IMR-90 (cell line): ENCODE results near the gene OSCAR. TPM values are rescaled to one million over a fixed set of nuclear protein-coding genes. Genes with fewer than 3 reads are reported as not detected.

ENCODE experiments used
- ATAC-seq: fragments of 200-7000 bp; cut with Tn5 transposase; 2 replicates; pipeline ENCODE4 v1.9.1; 2020; ENCODE audit warnings: low read depth, mild to moderate bottlenecking, moderate library complexity
- BruUV-seq: library from RNA; stranded (reverse); fragments of 400-500 nt; replicated peaks from 2 replicates; lab custom pipeline; 2021; lab: Mats Ljungman, UMichigan
- CTCF ChIA-PET: fragments of 300-600 bp; formaldehyde crosslinking; extraction: SDS; loops from one replicate; lab custom pipeline; 2021; ENCODE audit warnings: antibody characterized with exemption; lab: Yijun Ruan, JAX
- POLR2A ChIA-PET: fragments of 300-600 bp; sonication (Branson Sonifier 250); formaldehyde crosslinking; loops from one replicate; lab custom pipeline; 2022; ENCODE audit warnings: antibody characterized with exemption; ENCODE audit not compliant: unreplicated experiment; lab: Charles Lee
- DNase-seq: peaks from one replicate; pipeline ENCODE4 v3.0.0; 2013
- H2AFZ ChIP-seq: replicated peaks from 2 replicates; pipeline ENCODE3; 2013; ENCODE audit warnings: low read length, mild to moderate bottlenecking; ENCODE audit not compliant: poor library complexity
- H2AK5ac ChIP-seq: 2 replicates; pipeline ENCODE4 v1.6.1; 2013; ENCODE audit warnings: low read depth, low read length, inconsistent platforms
- H2AK9ac ChIP-seq: replicated peaks from 2 replicates; pipeline ENCODE3; 2013; ENCODE audit warnings: mild to moderate bottlenecking, low read depth, low read length, moderate library complexity; ENCODE audit not compliant: poor library complexity
- H2BK120ac ChIP-seq: 2 replicates; pipeline ENCODE4 v1.6.1; 2013; ENCODE audit warnings: low read depth, low read length, inconsistent platforms
- H2BK15ac ChIP-seq: 3 replicates; pipeline ENCODE4 v1.6.1; 2013; ENCODE audit warnings: low read depth, low read length, inconsistent platforms
- H2BK20ac ChIP-seq: 2 replicates; pipeline ENCODE4 v1.6.1; 2013; ENCODE audit warnings: low read depth, mild to moderate bottlenecking, inconsistent platforms, low read length, moderate library complexity
- H2BK5ac ChIP-seq: 2 replicates; pipeline ENCODE4 v1.6.1; 2013; ENCODE audit warnings: mild to moderate bottlenecking, low read depth, low read length, inconsistent platforms; ENCODE audit not compliant: poor library complexity, severe bottlenecking
- H3K14ac ChIP-seq: replicated peaks from 2 replicates; pipeline ENCODE4 v1.6.1; 2013; ENCODE audit warnings: low read depth, low read length, inconsistent platforms
- H3K18ac ChIP-seq: 2 replicates; pipeline ENCODE4 v1.6.1; 2013; ENCODE audit warnings: low read depth, low read length, control low read depth
- H3K23ac ChIP-seq: 2 replicates; pipeline ENCODE4 v1.6.1; 2013; ENCODE audit warnings: low read depth, low read length, inconsistent platforms
- H3K27ac ChIP-seq: 2 replicates; pipeline ENCODE4 v1.5.1; 2013; ENCODE audit warnings: mild to moderate bottlenecking, control low read depth, low read length; ENCODE audit not compliant: insufficient read depth
- H3K27me3 ChIP-seq: 2 replicates; pipeline ENCODE4 v1.6.1; 2013; ENCODE audit warnings: low read length; ENCODE audit not compliant: control insufficient read depth, insufficient read depth
- H3K36me3 ChIP-seq: 2 replicates; pipeline ENCODE4 v1.6.1; 2013; ENCODE audit warnings: low read length, mixed read lengths; ENCODE audit not compliant: control insufficient read depth, insufficient read depth
- H3K4ac ChIP-seq: 2 replicates; pipeline ENCODE4 v1.6.1; 2013; ENCODE audit warnings: low read depth, low read length, inconsistent platforms
- H3K4me1 ChIP-seq: 2 replicates; pipeline ENCODE4 v1.6.1; 2013; ENCODE audit warnings: low read length, mixed read lengths; ENCODE audit not compliant: control insufficient read depth, insufficient read depth
- H3K4me2 ChIP-seq: 2 replicates; pipeline ENCODE4 v1.6.1; 2013; ENCODE audit warnings: low read depth, mild to moderate bottlenecking, control low read depth, low read length, moderate library complexity
- H3K4me3 ChIP-seq: 2 replicates; pipeline ENCODE4 v1.5.1; 2013; ENCODE audit warnings: low read depth, mild to moderate bottlenecking, control low read depth, low read length, moderate library complexity; ENCODE audit not compliant: insufficient read depth
- H3K56ac ChIP-seq: 2 replicates; pipeline ENCODE4 v1.6.1; 2013; ENCODE audit warnings: low read length, inconsistent platforms; ENCODE audit not compliant: insufficient read depth; ENCODE audit errors: extremely low read depth
- H3K79me1 ChIP-seq, 2 experiments: 2 replicates each; pipeline ENCODE4 v1.6.1; 2013; ENCODE audit warnings: low read length in 2 of 2, inconsistent platforms in 1 of 2, low read depth in 1 of 2
- H3K9ac ChIP-seq: 2 replicates; pipeline ENCODE4 v1.6.1; 2013; ENCODE audit warnings: low read depth, low read length, control low read depth
- H3K9me1 ChIP-seq: 2 replicates; pipeline ENCODE4 v1.6.1; 2013; ENCODE audit warnings: low read length, inconsistent platforms; ENCODE audit not compliant: insufficient read depth
- H3K9me3 ChIP-seq: 2 replicates; pipeline ENCODE4 v1.6.1; 2013; ENCODE audit warnings: low read length; ENCODE audit not compliant: control insufficient read depth, insufficient read depth
- H4K20me1 ChIP-seq: 2 replicates; pipeline ENCODE4 v1.6.1; 2013; ENCODE audit warnings: low read length, inconsistent platforms; ENCODE audit not compliant: insufficient read depth
- H4K5ac ChIP-seq: 2 replicates; pipeline ENCODE4 v1.6.1; 2013; ENCODE audit warnings: mild to moderate bottlenecking, low read depth, low read length, control low read depth
- H4K8ac ChIP-seq, 2 experiments: 2 replicates each; pipeline ENCODE4 v1.6.1; 2013; ENCODE audit warnings: low read depth in 2 of 2, low read length in 2 of 2, control low read depth in 1 of 2, inconsistent platforms in 1 of 2
- H4K91ac ChIP-seq: 2 replicates; pipeline ENCODE4 v1.6.1; 2013; ENCODE audit warnings: low read depth, low read length, inconsistent platforms; ENCODE audit not compliant: insufficient read depth
- FOS ChIP-seq: fragments of 150-350 bp; IDR thresholded peaks from 2 replicates; pipeline ENCODE4 v1.6.1; 2016; ENCODE audit warnings: low read depth, low read length
- WGBS, 2 experiments: methylation state at CpG; one replicate each; pipeline versions ENCODE4 v1.1.5 to v1.1.7; 2013; ENCODE audit warnings: missing lambda C conversion rate in 2 of 2; ENCODE audit not compliant: insufficient read length in 1 of 2; ENCODE audit errors: extremely low coverage in 2 of 2; 5-methylcytosine and 5-hydroxymethylcytosine counted together
- dilution Hi-C: fragments of 300-500 bp; cut with HindIII; formaldehyde crosslinking; loops from one replicate; pipeline ENCODE4 v1.14.3; 2018; ENCODE audit warnings: low sequenced_read_pairs; ENCODE audit not compliant: unreplicated experiment
- in situ Hi-C: fragments of 300-500 bp; cut with MboI; formaldehyde crosslinking; loops from 3 replicates; pipeline ENCODE4 v1.14.3; 2019; ENCODE audit warnings: low sequenced_read_pairs, inconsistent platforms, mixed read lengths
- intact Hi-C: fragments of 100-400 bp; cut with micrococcal nuclease; formaldehyde crosslinking; loops from 2 replicates; pipeline ENCODE4 v1.10.0; 2022
- polyA plus RNA-seq, 3 experiments: library from polyadenylated mRNA; depleted of rRNA; stranded (reverse); fragments of >200 nt; gene quantifications; 2 replicates each; pipeline ENCODE4 v1.2.3, GENCODE V29; 2012; ENCODE audit warnings: low replicate concordance in 1 of 3
- total RNA-seq: library from RNA; depleted of rRNA; stranded (reverse); fragments of >200 nt; gene quantifications from 2 replicates; pipeline ENCODE4 v1.2.3, GENCODE V29; 2012
- TF ChIP-seq, protein P1 (sequence below): fragments of 150-350 bp; IDR thresholded peaks from 2 replicates; pipeline ENCODE4 v1.6.1; 2017; ENCODE audit warnings: mild to moderate bottlenecking, antibody characterized with exemption, low read length, low read depth

Gene OSCAR
- total and polyA plus RNA-seq, 2 of the 4 experiments (the other 2 are of a cell fraction): 0.15 TPM; not detected in 1

DNA sequence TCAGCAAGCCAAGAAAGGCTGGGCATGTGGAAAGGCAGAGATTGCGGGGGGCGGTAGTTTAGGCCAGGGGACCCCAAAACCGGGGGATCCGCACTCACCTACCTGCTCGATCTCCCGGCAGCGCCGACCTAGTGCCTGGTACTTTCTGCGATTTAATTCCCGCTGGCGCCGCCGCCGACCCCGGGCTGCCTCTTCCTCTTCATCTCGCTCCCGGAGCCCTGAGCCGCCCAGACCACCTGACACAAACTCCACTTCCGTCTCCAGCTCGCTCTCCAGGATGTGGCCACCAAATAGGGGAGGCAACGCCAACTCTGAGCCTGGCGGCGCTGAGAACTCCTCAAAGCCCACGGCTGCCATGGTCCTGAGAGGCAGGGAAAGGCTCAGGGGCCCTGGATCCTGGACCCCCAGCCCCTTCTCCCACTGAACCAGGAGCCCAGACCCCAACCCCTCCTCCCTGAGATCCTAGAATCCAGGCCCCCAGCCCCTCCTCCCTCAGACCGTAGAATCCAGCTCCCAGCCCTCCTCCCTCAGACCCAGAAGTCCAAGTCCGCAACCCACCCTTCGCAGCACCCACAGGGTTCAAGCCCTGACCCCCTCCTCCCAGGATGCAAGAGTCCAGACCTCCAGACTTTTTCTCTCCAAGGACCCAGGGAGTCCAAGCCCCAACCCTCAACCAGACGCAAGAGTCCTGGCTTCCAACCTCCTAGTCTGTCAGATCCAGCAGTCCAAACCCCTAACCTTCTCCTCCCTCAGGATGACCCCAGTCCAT lies 13.9 kb upstream of the OSCAR start:
- WGBS, 2 experiments: 9% methylated on average over 4 of the region's 28 CpGs; no CpG with 5 or more reads in 1 of the 2 experiments
- H3K36me3 ChIP-seq: peaks cover 24% of the 10 kb centered on the region
- intact Hi-C loops (loop anchor here (1.0 to 2.0 kb wide), 2 partner anchors 22 to 117 kb away; partner anchors contain the start of gene CNOT3), in situ Hi-C loops (loop anchor here (25.0 kb wide), 1 partner anchor 348 kb away; the partner anchor contains the start of genes CDC42EP5 and LENG9), dilution Hi-C loops (no loop called here)
- peak overlapping the region; percentile 69 for H3K4ac ChIP-seq
- H2BK120ac ChIP-seq: no peak overlapping the region
- H3K23ac ChIP-seq: peak overlapping the region; percentile 59
- H3K4me2 ChIP-seq: peak overlapping the region; percentile 98
- no peak overlapping the region for H2BK20ac ChIP-seq
- peak overlapping the region; percentile 95 for H2AK5ac ChIP-seq
- H3K18ac ChIP-seq: no peak overlapping the region
- H4K20me1 ChIP-seq: peaks cover under 1% of the 10 kb centered on the region; the same call in 1 of the 2 replicates
- peaks cover 28 to 52% of the 10 kb centered on the region in 2 experiments for H3K79me1 ChIP-seq
- peak overlapping the region; percentile 97 for H2AK9ac ChIP-seq
- H3K9me3 ChIP-seq: no peaks in the 10 kb centered on the region
- peaks cover 6% of the 10 kb centered on the region for H3K4me1 ChIP-seq
- H3K27ac ChIP-seq: peak overlapping the region; percentile 68
- H4K8ac ChIP-seq: peak overlapping the region; percentile 69 to 96
- H3K4me3 ChIP-seq: peak overlapping the region; percentile 61
- no peaks in the 10 kb centered on the region for H3K9me1 ChIP-seq
- H2BK15ac ChIP-seq: no peak overlapping the region; the same call in 2 of the 3 replicates
- peak overlapping the region; percentile 76 for H4K5ac ChIP-seq
- BruUV-seq: no TSS peak
- H2AFZ ChIP-seq: peak overlapping the region; percentile 99
- DNase-seq: peak; percentile 18
- H3K27me3 ChIP-seq: no peaks in the 10 kb centered on the region
- no peak for TF ChIP-seq FOS
- TF ChIP-seq, protein P1, sequence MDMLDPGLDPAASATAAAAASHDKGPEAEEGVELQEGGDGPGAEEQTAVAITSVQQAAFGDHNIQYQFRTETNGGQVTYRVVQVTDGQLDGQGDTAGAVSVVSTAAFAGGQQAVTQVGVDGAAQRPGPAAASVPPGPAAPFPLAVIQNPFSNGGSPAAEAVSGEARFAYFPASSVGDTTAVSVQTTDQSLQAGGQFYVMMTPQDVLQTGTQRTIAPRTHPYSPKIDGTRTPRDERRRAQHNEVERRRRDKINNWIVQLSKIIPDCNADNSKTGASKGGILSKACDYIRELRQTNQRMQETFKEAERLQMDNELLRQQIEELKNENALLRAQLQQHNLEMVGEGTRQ: 0 out of 2 replicates have a peak, but pooled peaks have one; percentile 15
- peak overlapping the region; percentile 77 for H3K9ac ChIP-seq
- peak overlapping the region; percentile 33; the same call in 1 of the 2 replicates for H3K56ac ChIP-seq
- H4K91ac ChIP-seq: peak overlapping the region; percentile 53; the same call in 1 of the 2 replicates
- ChIA-PET CTCF (interaction anchor here (0.6 kb wide), 1 partner anchor 367 kb away, joined by 5 read pairs; no protein-coding TSS in a partner anchor), POLR2A (interaction anchor here (1.1 kb wide), 1 partner anchor 23 kb away, joined by 3 read pairs; the partner anchor contains the start of gene CNOT3)
- H2BK5ac ChIP-seq: peak overlapping the region; percentile 54
- peak overlapping the region; percentile 80 for H3K14ac ChIP-seq
- peak; percentile 1; the same call in 1 of the 2 replicates for ATAC-seq
